Measurements from ENCODE around the gene STXBP6. TPM values are rescaled to one million over a fixed set of nuclear protein-coding genes. Genes with fewer than 3 reads are reported as not detected.

Gene STXBP6
- total RNA-seq, 1 experiment from 2014 or later, result 5.3 TPM

DNA sequence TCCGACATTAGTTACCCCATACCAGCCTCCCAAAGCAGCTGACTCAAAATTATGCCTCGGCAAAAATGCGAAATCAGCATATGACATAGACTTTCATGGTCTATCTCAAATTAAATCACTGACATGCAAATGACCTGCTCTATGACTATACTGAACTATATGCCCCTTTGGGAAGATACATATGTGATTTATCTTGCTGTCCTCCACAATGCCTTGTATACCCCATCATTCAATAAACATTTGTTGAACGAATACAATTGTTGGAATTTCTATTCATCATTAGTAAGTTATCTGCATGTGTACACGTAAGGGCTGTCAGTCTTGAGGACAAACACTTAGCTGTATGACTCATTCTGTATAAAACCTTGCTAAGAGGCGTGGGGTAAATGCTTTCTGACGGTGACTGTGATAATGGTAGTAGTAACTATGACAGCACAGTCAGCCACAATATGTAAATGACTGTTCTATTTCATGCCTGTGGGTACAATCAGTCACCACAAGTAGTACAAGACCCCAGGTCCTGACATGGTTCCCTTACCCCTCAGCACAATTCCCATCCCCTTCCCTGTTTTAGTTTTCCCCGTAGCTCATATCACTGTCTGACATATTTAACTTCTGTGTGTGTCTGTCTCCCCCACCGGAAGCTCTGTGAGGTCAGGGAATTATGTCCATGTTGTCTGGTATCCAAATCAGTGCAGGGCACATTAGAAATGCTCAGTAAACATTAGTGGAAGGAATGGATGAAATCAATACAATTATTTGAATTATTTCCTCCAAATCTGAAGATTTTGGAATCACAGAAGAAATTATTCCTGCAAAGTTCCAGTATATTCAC lies 42.8 kb downstream of the STXBP6 start:
- intact Hi-C loops (cut with micrococcal nuclease; ENCODE audit: unreplicated experiment), result no loop called here
- POLR2A ChIA-PET (ENCODE audit: low non-redundant PET), result no interaction called here
- H3K27ac ChIP-seq (ENCODE audit: low read depth, low read length, poor library complexity, severe bottlenecking), result no peak overlapping the region

DNA sequence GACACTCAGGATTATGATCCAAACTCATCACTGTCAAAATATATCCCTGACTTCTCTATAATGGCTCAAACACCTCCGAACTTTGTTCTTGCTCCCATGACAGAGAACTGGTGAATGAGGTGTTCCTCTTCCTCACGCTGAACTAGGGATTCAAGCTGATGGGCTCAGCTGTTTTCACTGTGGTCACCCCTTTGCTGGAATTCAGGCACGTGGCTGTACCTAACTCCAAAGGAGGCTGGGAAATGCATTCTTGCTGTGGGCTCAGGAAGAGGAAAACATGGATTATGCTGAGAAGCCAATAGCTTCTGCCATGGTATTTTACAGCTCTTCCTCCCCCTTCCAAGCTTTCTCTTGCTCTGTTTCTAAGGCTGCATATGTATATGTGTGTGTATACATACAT lies 43.9 kb downstream of the STXBP6 start:
- H3K27ac ChIP-seq (ENCODE audit: low read depth, low read length, poor library complexity, severe bottlenecking), result no peak overlapping the region
- ChIA-PET POLR2A (ENCODE audit: low non-redundant PET) (no interaction called here), CTCF (no interaction called here)
- no peaks in the 10 kb centered on the region for H3K36me3 ChIP-seq (ENCODE audit: insufficient read depth, low read length, poor library complexity, severe bottlenecking)
- TF ChIP-seq EZH2 (IDR thresholded peaks at IDR 0.05; ENCODE audit: borderline replicate concordance, low read depth, low read length, poor library complexity, severe bottlenecking), result no peak
- TF ChIP-seq, protein P1, sequence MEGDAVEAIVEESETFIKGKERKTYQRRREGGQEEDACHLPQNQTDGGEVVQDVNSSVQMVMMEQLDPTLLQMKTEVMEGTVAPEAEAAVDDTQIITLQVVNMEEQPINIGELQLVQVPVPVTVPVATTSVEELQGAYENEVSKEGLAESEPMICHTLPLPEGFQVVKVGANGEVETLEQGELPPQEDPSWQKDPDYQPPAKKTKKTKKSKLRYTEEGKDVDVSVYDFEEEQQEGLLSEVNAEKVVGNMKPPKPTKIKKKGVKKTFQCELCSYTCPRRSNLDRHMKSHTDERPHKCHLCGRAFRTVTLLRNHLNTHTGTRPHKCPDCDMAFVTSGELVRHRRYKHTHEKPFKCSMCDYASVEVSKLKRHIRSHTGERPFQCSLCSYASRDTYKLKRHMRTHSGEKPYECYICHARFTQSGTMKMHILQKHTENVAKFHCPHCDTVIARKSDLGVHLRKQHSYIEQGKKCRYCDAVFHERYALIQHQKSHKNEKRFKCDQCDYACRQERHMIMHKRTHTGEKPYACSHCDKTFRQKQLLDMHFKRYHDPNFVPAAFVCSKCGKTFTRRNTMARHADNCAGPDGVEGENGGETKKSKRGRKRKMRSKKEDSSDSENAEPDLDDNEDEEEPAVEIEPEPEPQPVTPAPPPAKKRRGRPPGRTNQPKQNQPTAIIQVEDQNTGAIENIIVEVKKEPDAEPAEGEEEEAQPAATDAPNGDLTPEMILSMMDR (conservative IDR thresholded peaks at IDR 0.05; ENCODE audit: low read depth, low read length), result no peak
- no peaks in the 10 kb centered on the region for H3K9me3 ChIP-seq (ENCODE audit: low read depth, low read length, poor library complexity, severe bottlenecking)
- no peak for DNase-seq (ENCODE audit: low spot score)
- intact Hi-C loops (cut with micrococcal nuclease; ENCODE audit: unreplicated experiment), result no loop called here
- no peak overlapping the region for H3K4me3 ChIP-seq (ENCODE audit: low read depth, low read length, poor library complexity, severe bottlenecking)
- no peaks in the 10 kb centered on the region for H3K27me3 ChIP-seq (replicated peaks; ENCODE audit: insufficient read depth, low read depth, low read length, poor library complexity)
- peaks cover 16% of the 10 kb centered on the region for H3K4me1 ChIP-seq (ENCODE audit: insufficient read depth, low read length, poor library complexity, severe bottlenecking)
- no TSS peak for BruUV-seq (replicated peaks)

More for the DNA sequence above, 42.8 kb downstream of the STXBP6 start:
- TF ChIP-seq EZH2 (IDR thresholded peaks at IDR 0.05; ENCODE audit: borderline replicate concordance, low read depth, low read length, poor library complexity, severe bottlenecking), result no peak
- TF ChIP-seq, protein P1 (conservative IDR thresholded peaks at IDR 0.05; ENCODE audit: low read depth, low read length), result no peak
- Histone ChIP-seq H3K4me3 (ENCODE audit: low read depth, low read length, poor library complexity, severe bottlenecking) (no peak overlapping the region), H3K4me1 (ENCODE audit: insufficient read depth, low read length, poor library complexity, severe bottlenecking) (peaks cover 16% of the 10 kb centered on the region), H3K27me3 (replicated peaks; ENCODE audit: insufficient read depth, low read depth, low read length, poor library complexity) (no peaks in the 10 kb centered on the region), H3K36me3 (ENCODE audit: insufficient read depth, low read length, poor library complexity, severe bottlenecking) (no peaks in the 10 kb centered on the region), H3K9me3 (ENCODE audit: low read depth, low read length, poor library complexity, severe bottlenecking) (no peaks in the 10 kb centered on the region)
- CTCF ChIA-PET, result interaction anchor here (0.5 kb wide), 1 partner anchor 31 kb away, joined by 3 read pairs; no protein-coding TSS in a partner anchor
- DNase-seq (ENCODE audit: low spot score), result peak; percentile 67
- BruUV-seq (replicated peaks), result no TSS peak

DNA sequence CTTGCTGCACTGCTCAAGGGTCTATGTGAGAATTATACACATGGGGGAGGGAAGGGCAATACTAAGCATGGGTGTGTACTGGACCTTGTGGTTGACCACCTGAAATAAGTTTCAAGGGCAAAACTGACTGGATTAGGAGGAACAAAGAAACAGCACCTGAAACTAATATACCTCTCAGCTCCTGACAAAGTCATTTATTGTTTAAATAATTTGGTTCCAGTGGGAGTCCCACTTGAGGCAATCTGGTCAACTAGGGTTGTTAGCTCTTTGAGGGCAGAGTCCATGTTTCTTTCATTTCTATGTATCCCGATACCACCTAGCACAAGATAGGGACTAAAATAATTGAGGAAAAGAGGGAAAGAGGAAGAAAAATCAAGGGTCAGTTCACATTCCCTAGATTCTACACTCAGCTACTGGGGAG lies 45.5 kb downstream of the STXBP6 start:
- H3K4me1 ChIP-seq (ENCODE audit: insufficient read depth, low read length, poor library complexity, severe bottlenecking), result peaks cover 16% of the 10 kb centered on the region
- no TSS peak for BruUV-seq (replicated peaks)
- no peaks in the 10 kb centered on the region for H3K27me3 ChIP-seq (replicated peaks; ENCODE audit: insufficient read depth, low read depth, low read length, poor library complexity)
- no peak for DNase-seq (ENCODE audit: low spot score)
- H3K36me3 ChIP-seq (ENCODE audit: insufficient read depth, low read length, poor library complexity, severe bottlenecking), result no peaks in the 10 kb centered on the region
- no peak overlapping the region for H3K4me3 ChIP-seq (ENCODE audit: low read depth, low read length, poor library complexity, severe bottlenecking)
- intact Hi-C loops (cut with micrococcal nuclease; ENCODE audit: unreplicated experiment), result no loop called here
- no peaks in the 10 kb centered on the region for H3K9me3 ChIP-seq (ENCODE audit: low read depth, low read length, poor library complexity, severe bottlenecking)
- H3K27ac ChIP-seq (ENCODE audit: low read depth, low read length, poor library complexity, severe bottlenecking), result no peak overlapping the region
- TF ChIP-seq EZH2 (IDR thresholded peaks at IDR 0.05; ENCODE audit: borderline replicate concordance, low read depth, low read length, poor library complexity, severe bottlenecking), result no peak
- TF ChIP-seq, protein P1 (conservative IDR thresholded peaks at IDR 0.05; ENCODE audit: low read depth, low read length), result no peak
- ChIA-PET CTCF (no interaction called here), POLR2A (ENCODE audit: low non-redundant PET) (no interaction called here)
